Parathyroid adenoma (tissue), 2 donors: ENCODE measurements around the gene GPR62.

Experiments
- H2AFZ ChIP-seq: fragments of 300-600 bp; sonication (generic); one replicate; pipeline ENCODE4 v1.7.0; 2017; ENCODE audit warnings: antibody characterized with exemption, mild to moderate bottlenecking
- H3K27ac ChIP-seq: fragments of 300-600 bp; sonication (generic); one replicate; pipeline ENCODE4 v1.7.0; 2017
- H3K27me3 ChIP-seq: fragments of 300-600 bp; sonication (generic); one replicate; pipeline ENCODE4 v1.7.0; 2017; ENCODE audit warnings: low read length; ENCODE audit not compliant: control insufficient read depth, insufficient read depth
- H3K36me3 ChIP-seq: fragments of 300-600 bp; sonication (generic); one replicate; pipeline ENCODE4 v1.7.0; 2017; ENCODE audit warnings: low read length; ENCODE audit not compliant: control insufficient read depth, insufficient read depth
- H3K4me1 ChIP-seq: fragments of 300-600 bp; sonication (generic); one replicate; pipeline ENCODE4 v1.7.0; 2017; ENCODE audit warnings: control low read depth
- H3K4me2 ChIP-seq: fragments of 300-600 bp; sonication (generic); one replicate; pipeline ENCODE4 v1.7.0; 2017; ENCODE audit warnings: low read length
- H3K4me3 ChIP-seq: fragments of 300-600 bp; sonication (generic); one replicate; pipeline ENCODE4 v1.7.0; 2017; ENCODE audit warnings: low read depth, low read length
- H3K79me2 ChIP-seq: fragments of 300-600 bp; sonication (generic); one replicate; pipeline ENCODE4 v1.7.0; 2017; ENCODE audit warnings: control low read depth
- H3K9ac ChIP-seq: fragments of 300-600 bp; sonication (generic); one replicate; pipeline ENCODE4 v1.7.0; 2017; ENCODE audit warnings: mild to moderate bottlenecking
- H3K9me3 ChIP-seq: fragments of 300-600 bp; sonication (generic); one replicate; pipeline ENCODE4 v1.7.0; 2017; ENCODE audit warnings: low read length; ENCODE audit not compliant: control insufficient read depth
- TF ChIP-seq, protein P1 (sequence below): fragments of 300-600 bp; sonication (generic); IDR thresholded peaks from one replicate; pipeline ENCODE4 v1.7.0; 2017; ENCODE audit warnings: antibody characterized with exemption, mild to moderate bottlenecking
- donor health status: primary hyperparathyroidism.

Gene GPR62

GRCh38 chr3:51984269-51984647 lies 29.1 kb downstream of the GPR62 start:
- H3K4me1 ChIP-seq = peaks cover 9% of the 10 kb centered on the region
- no peak overlapping the region for H2AFZ ChIP-seq
- no peaks in the 10 kb centered on the region for H3K36me3 ChIP-seq
- no peaks in the 10 kb centered on the region for H3K9me3 ChIP-seq
- H3K27me3 ChIP-seq = no peaks in the 10 kb centered on the region
- peak overlapping the region; percentile 80 for H3K4me2 ChIP-seq
- peaks cover 8% of the 10 kb centered on the region for H3K79me2 ChIP-seq
- peak overlapping the region; percentile 91 for H3K27ac ChIP-seq
- no peak overlapping the region for H3K4me3 ChIP-seq
- no peak overlapping the region for H3K9ac ChIP-seq
- TF ChIP-seq, protein P1, sequence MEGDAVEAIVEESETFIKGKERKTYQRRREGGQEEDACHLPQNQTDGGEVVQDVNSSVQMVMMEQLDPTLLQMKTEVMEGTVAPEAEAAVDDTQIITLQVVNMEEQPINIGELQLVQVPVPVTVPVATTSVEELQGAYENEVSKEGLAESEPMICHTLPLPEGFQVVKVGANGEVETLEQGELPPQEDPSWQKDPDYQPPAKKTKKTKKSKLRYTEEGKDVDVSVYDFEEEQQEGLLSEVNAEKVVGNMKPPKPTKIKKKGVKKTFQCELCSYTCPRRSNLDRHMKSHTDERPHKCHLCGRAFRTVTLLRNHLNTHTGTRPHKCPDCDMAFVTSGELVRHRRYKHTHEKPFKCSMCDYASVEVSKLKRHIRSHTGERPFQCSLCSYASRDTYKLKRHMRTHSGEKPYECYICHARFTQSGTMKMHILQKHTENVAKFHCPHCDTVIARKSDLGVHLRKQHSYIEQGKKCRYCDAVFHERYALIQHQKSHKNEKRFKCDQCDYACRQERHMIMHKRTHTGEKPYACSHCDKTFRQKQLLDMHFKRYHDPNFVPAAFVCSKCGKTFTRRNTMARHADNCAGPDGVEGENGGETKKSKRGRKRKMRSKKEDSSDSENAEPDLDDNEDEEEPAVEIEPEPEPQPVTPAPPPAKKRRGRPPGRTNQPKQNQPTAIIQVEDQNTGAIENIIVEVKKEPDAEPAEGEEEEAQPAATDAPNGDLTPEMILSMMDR = no peak

DNA sequence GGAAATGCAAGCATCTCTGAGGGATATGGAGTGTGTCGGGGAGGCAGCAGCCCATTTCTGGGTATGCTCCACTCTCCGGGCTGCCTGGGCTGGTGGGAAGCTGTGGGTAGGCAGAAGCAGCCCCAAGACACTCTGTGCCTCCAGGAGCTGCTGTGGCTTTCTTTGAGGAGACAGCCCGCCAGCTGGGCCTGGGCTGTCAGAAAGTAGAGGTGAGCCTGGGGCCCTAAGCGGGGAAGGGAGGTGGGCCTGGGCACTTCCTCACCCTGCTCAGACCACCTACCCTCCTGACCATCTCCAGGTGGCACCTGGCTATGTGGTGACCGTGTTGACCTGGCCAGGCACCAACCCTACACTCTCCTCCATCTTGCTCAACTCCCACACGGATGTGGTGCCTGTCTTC lies 29.9 kb downstream of the GPR62 start:
- Histone ChIP-seq H3K4me2 (no peak overlapping the region), H3K4me3 (no peak overlapping the region), H3K9ac (no peak overlapping the region), H3K27me3 (no peaks in the 10 kb centered on the region), H2AFZ (no peak overlapping the region), H3K4me1 (peaks cover 9% of the 10 kb centered on the region), H3K27ac (no peak overlapping the region), H3K9me3 (no peaks in the 10 kb centered on the region), H3K79me2 (peaks cover 8% of the 10 kb centered on the region), H3K36me3 (no peaks in the 10 kb centered on the region)
- TF ChIP-seq, protein P1 = no peak

DNA sequence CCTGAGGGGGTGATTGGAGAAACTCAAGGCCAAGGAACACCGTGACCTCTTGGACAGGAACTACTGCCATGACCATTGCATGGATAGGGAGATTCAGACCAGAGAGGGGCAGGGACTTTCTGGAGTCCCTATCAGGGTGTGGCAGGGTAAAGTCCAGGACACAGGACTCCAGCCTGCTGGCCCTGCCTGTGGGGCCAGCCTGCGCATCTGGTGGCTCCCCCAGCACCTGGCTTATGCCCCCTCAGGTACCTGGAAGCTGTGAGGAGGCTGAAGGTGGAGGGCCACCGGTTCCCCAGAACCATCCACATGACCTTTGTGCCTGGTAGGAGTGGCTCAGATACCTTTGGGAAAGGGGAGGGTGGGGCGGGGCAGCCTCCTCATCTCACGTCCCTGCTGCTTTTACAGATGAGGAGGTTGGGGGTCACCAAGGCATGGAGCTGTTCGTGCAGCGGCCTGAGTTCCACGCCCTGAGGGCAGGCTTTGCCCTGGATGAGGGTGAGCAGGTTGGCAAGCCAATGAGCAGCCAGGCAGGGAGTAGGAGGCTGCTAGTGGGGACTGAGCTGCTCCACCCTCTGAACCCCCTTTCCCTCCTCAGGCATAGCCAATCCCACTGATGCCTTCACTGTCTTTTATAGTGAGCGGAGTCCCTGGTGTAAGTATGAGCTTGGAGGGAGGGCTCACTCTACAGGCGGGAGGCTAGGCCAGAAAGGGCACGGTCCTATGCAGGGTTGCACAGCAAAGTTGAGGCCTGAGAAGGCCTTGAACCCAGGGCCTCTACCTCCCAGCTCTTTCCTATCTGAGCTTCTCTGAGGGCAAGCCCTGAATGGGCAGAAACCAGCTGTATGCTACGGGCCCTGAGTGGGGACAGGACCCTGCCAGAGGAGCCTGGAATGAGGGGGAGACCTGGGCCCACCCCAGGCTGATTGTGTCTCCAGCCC lies 31.1 kb downstream of the GPR62 start:
- Histone ChIP-seq H3K36me3 (no peaks in the 10 kb centered on the region), H3K27me3 (no peaks in the 10 kb centered on the region), H3K4me3 (no peak overlapping the region), H3K4me1 (peaks cover 9% of the 10 kb centered on the region), H3K9me3 (no peaks in the 10 kb centered on the region), H3K79me2 (peaks cover 3% of the 10 kb centered on the region), H3K4me2 (no peak overlapping the region), H2AFZ (no peak overlapping the region), H3K27ac (no peak overlapping the region), H3K9ac (no peak overlapping the region)
- TF ChIP-seq, protein P1 = no peak

GRCh38 chr3:51987568-51987967 lies 32.4 kb downstream of the GPR62 start:
- H3K4me1 ChIP-seq = peaks cover 2% of the 10 kb centered on the region
- no peak overlapping the region for H3K4me2 ChIP-seq
- no peaks in the 10 kb centered on the region for H3K36me3 ChIP-seq

More at GRCh38 chr3:51987568-51987967, 32.4 kb downstream of the GPR62 start:
- TF ChIP-seq, protein P1 = no peak
- H3K79me2 ChIP-seq = no peaks in the 10 kb centered on the region
- no peak overlapping the region for H3K4me3 ChIP-seq
- H3K27ac ChIP-seq = no peak overlapping the region
- no peak overlapping the region for H3K9ac ChIP-seq
- no peaks in the 10 kb centered on the region for H3K27me3 ChIP-seq
- no peaks in the 10 kb centered on the region for H3K9me3 ChIP-seq
- H2AFZ ChIP-seq = no peak overlapping the region
